ENCODE data around the gene GPR141. TPM values are rescaled to one million over a fixed set of nuclear protein-coding genes. Genes with fewer than 3 reads are reported as not detected.

The GPR141 gene
- total and polyA plus RNA-seq, 9 of the 15 experiments (the other 6 are each of a cell fraction or from before 2014, with no cell fraction given), result not detected

DNA sequence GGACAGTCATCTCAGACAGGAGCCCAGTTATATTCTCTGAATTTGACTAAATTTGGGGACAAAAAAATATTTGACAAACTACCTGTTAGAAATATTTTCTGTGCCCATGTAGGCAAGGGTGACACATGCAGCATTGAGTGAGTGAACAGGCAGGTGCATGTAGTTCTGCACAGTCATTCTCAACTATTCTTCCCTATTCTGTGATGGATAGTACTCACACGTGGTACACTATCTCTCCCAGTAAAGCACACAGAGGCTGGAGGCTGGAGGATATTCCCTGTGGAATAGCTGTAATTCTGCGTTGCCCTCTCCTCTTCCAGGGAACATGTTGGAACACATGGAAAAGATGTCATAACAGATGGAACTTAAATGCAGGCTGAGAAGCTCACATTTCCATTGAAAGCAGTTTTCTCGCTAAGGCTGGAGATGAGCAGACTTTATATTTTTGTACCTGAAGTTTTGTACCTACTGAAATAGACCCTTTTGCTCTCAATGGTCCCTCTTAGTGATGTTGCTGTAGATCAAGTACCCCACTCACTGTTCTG is 75.0 kb downstream of the GPR141 start:
- Histone ChIP-seq H2AFZ (ENCODE audit: low read depth, low read length) (no peak overlapping the region), H3K27me3 (ENCODE audit: control insufficient read depth in 2 of 2, insufficient read depth in 2 of 2, low read length in 2 of 2) (no peaks in the 10 kb centered on the region), H3K36me3 (ENCODE audit: control insufficient read depth, insufficient read depth, low read length) (no peaks in the 10 kb centered on the region), H3K9me1 (ENCODE audit: control insufficient read depth, insufficient read depth, low read length) (no peaks in the 10 kb centered on the region), H3K9me3 (replicated peaks; ENCODE audit: control insufficient read depth, insufficient read depth, low read depth, low read length) (no peaks in the 10 kb centered on the region), H3K4me1 (replicated peaks in 1 of 2; ENCODE audit: control insufficient read depth in 2 of 2, insufficient read depth in 2 of 2, low read length in 2 of 2) (no peaks in the 10 kb centered on the region; a peak in 1 of 5 replicates), H3K79me2 (ENCODE audit: control insufficient read depth, insufficient read depth, low read length) (no peaks in the 10 kb centered on the region), H3K4me2 (ENCODE audit: insufficient read depth, low read length) (no peak overlapping the region), H4K20me1 (replicated peaks; ENCODE audit: control insufficient read depth, insufficient read depth, low read length) (no peaks in the 10 kb centered on the region), H3K9ac (ENCODE audit: insufficient read depth in 1 of 2, low read depth in 2 of 2, low read length in 2 of 2) (no peak overlapping the region), H3K4me3 (no peak overlapping the region), H3K27ac (ENCODE audit: extremely low read depth, low read depth, low read length) (no peak overlapping the region)
- no TSS peak for BruUV-seq (replicated peaks)
- ChIA-PET POLR2A (no interaction called here), CTCF (ENCODE audit: low intra/inter-chr PET ratio) (no interaction called here)
- ATAC-seq (no peak), DNase-seq (ENCODE audit: extremely low read depth in 1 of 4, low spot score in 3 of 4) (no peak), FAIRE-seq (no peak)
- in situ Hi-C loops (cut with MboI), result no loop called here
- no peak for TF ChIP-seq SOX6 (IDR thresholded peaks at IDR 0.05)
- TF ChIP-seq MAFG (tag; conservative IDR thresholded peaks at IDR 0.05), result peak; percentile 61
- TF ChIP-seq NFE2 (IDR thresholded peaks at IDR 0.05; ENCODE audit: low read depth), result peak; percentile 53
- WGBS (ENCODE audit: insufficient coverage, low coverage, missing lambda C conversion rate), result 2% methylated on average over 3 of the region's 3 CpGs
- intact Hi-C loops (cut with micrococcal nuclease), result no loop called here

GRCh38 chr7:37759526-37759925 is 76.0 kb downstream of the GPR141 start:
- H3K27ac ChIP-seq (ENCODE audit: extremely low read depth, low read depth, low read length), result no peak overlapping the region

More at GRCh38 chr7:37759526-37759925, 76.0 kb downstream of the GPR141 start:
- H3K9me3 ChIP-seq (replicated peaks; ENCODE audit: control insufficient read depth, insufficient read depth, low read depth, low read length), result no peaks in the 10 kb centered on the region
- ChIA-PET POLR2A (no interaction called here), CTCF (ENCODE audit: low intra/inter-chr PET ratio) (no interaction called here)
- H3K4me1 ChIP-seq (replicated peaks in 1 of 2; ENCODE audit: control insufficient read depth in 2 of 2, insufficient read depth in 2 of 2, low read length in 2 of 2), result no peaks in the 10 kb centered on the region; a peak in 1 of 5 replicates
- ATAC-seq, result no peak
- BruUV-seq (replicated peaks), result no TSS peak
- H3K4me3 ChIP-seq, result no peak overlapping the region
- H4K20me1 ChIP-seq (replicated peaks; ENCODE audit: control insufficient read depth, insufficient read depth, low read length), result no peaks in the 10 kb centered on the region
- TF ChIP-seq POLR2AphosphoS2 (IDR thresholded peaks at IDR 0.05; ENCODE audit: low read length) (no peak), ETS2 (tag; IDR thresholded peaks at IDR 0.05; ENCODE audit: borderline replicate concordance, poor library complexity, severe bottlenecking) (no peak), RBM14 (IDR thresholded peaks at IDR 0.05; ENCODE audit: borderline replicate concordance, insufficient read depth, low read depth, low read length) (no peak)
- H3K9ac ChIP-seq (ENCODE audit: insufficient read depth in 1 of 2, low read depth in 2 of 2, low read length in 2 of 2), result no peak overlapping the region
- no peak for FAIRE-seq
- no peaks in the 10 kb centered on the region for H3K9me1 ChIP-seq (ENCODE audit: control insufficient read depth, insufficient read depth, low read length)
- in situ Hi-C loops (cut with MboI), result no loop called here
- H3K79me2 ChIP-seq (ENCODE audit: control insufficient read depth, insufficient read depth, low read length), result no peaks in the 10 kb centered on the region
- no peak overlapping the region for H2AFZ ChIP-seq (ENCODE audit: low read depth, low read length)
- no peak overlapping the region for H3K4me2 ChIP-seq (ENCODE audit: insufficient read depth, low read length)
- WGBS (ENCODE audit: insufficient coverage, low coverage, missing lambda C conversion rate), result 8% methylated on average over 5 of the region's 5 CpGs
- no peaks in the 10 kb centered on the region for H3K27me3 ChIP-seq (ENCODE audit: control insufficient read depth in 2 of 2, insufficient read depth in 2 of 2, low read length in 2 of 2)
- H3K36me3 ChIP-seq (ENCODE audit: control insufficient read depth, insufficient read depth, low read length), result no peaks in the 10 kb centered on the region
- no peak for DNase-seq (ENCODE audit: extremely low read depth in 1 of 4, low spot score in 3 of 4)
- intact Hi-C loops (cut with micrococcal nuclease), result no loop called here

Measured in K562 (cell line).